Measurements from ENCODE around the gene SFXN5.

The SFXN5 gene

GRCh38 chr2:72993147-72993932 is 78.2 kb downstream of the SFXN5 start:
- H3K4me1 ChIP-seq (ENCODE audit: control insufficient read depth, insufficient read depth, low read length): peaks cover 11% of the 10 kb centered on the region
- H3K4me3 ChIP-seq (ENCODE audit: insufficient read depth, low read depth, low read length): no peak overlapping the region
- H3K36me3 ChIP-seq (ENCODE audit: control insufficient read depth, insufficient read depth, low read length): no peaks in the 10 kb centered on the region
- no peaks in the 10 kb centered on the region for H3K9me3 ChIP-seq (ENCODE audit: control insufficient read depth, low read length)
- H3K27me3 ChIP-seq (ENCODE audit: control insufficient read depth, insufficient read depth, low read length, poor library complexity, severe bottlenecking): no peaks in the 10 kb centered on the region
- 56 to 63% methylated on average over 5 of the region's 5 CpGs for WGBS, 2 experiments
- no peak overlapping the region for H3K27ac ChIP-seq (ENCODE audit: insufficient read depth, low read depth, low read length, poor library complexity, severe bottlenecking)

- Histone ChIP-seq H3K4me1 (ENCODE audit: control insufficient read depth, insufficient read depth, low read length) (peaks cover 11% of the 10 kb centered on the region), H3K36me3 (ENCODE audit: control insufficient read depth, insufficient read depth, low read length) (no peaks in the 10 kb centered on the region), H3K27ac (ENCODE audit: insufficient read depth, low read depth, low read length, poor library complexity, severe bottlenecking) (no peak overlapping the region), H3K27me3 (ENCODE audit: control insufficient read depth, insufficient read depth, low read length, poor library complexity, severe bottlenecking) (no peaks in the 10 kb centered on the region), H3K4me3 (ENCODE audit: insufficient read depth, low read depth, low read length) (no peak overlapping the region), H3K9me3 (ENCODE audit: control insufficient read depth, low read length) (no peaks in the 10 kb centered on the region)
- WGBS, 2 experiments: 93 to 94% methylated on average over 8 of the region's 8 CpGs
Measured at GRCh38 chr2:72992734-72993102, 78.8 kb downstream of the SFXN5 start.

GRCh38 chr2:72991980-72992733 is 79.4 kb downstream of the SFXN5 start:
- Histone ChIP-seq H3K27ac (ENCODE audit: insufficient read depth, low read depth, low read length, poor library complexity, severe bottlenecking) (no peak overlapping the region), H3K36me3 (ENCODE audit: control insufficient read depth, insufficient read depth, low read length) (no peaks in the 10 kb centered on the region), H3K4me3 (ENCODE audit: insufficient read depth, low read depth, low read length) (no peak overlapping the region), H3K27me3 (ENCODE audit: control insufficient read depth, insufficient read depth, low read length, poor library complexity, severe bottlenecking) (no peaks in the 10 kb centered on the region), H3K9me3 (ENCODE audit: control insufficient read depth, low read length) (no peaks in the 10 kb centered on the region), H3K4me1 (ENCODE audit: control insufficient read depth, insufficient read depth, low read length) (peaks cover 11% of the 10 kb centered on the region)
- 89 to 92% methylated on average over 11 of the region's 11 CpGs for WGBS, 2 experiments

- Histone ChIP-seq H3K27ac (ENCODE audit: insufficient read depth, low read depth, low read length, poor library complexity, severe bottlenecking) (no peak overlapping the region), H3K27me3 (ENCODE audit: control insufficient read depth, insufficient read depth, low read length, poor library complexity, severe bottlenecking) (no peaks in the 10 kb centered on the region), H3K4me1 (ENCODE audit: control insufficient read depth, insufficient read depth, low read length) (peaks cover 11% of the 10 kb centered on the region), H3K36me3 (ENCODE audit: control insufficient read depth, insufficient read depth, low read length) (no peaks in the 10 kb centered on the region), H3K4me3 (ENCODE audit: insufficient read depth, low read depth, low read length) (no peak overlapping the region), H3K9me3 (ENCODE audit: control insufficient read depth, low read length) (no peaks in the 10 kb centered on the region)
- WGBS, 2 experiments: 93 to 94% methylated on average over 6 of the region's 6 CpGs
Measured at GRCh38 chr2:72991439-72991725, 80.1 kb downstream of the SFXN5 start.

GRCh38 chr2:72990695-72991438 is 80.6 kb downstream of the SFXN5 start:
- WGBS, 2 experiments: 77 to 78% methylated on average over 13 of the region's 13 CpGs
- no peaks in the 10 kb centered on the region for H3K36me3 ChIP-seq (ENCODE audit: control insufficient read depth, insufficient read depth, low read length)

GRCh38 chr2:72989770-72990556 is 81.5 kb downstream of the SFXN5 start:
- Histone ChIP-seq H3K4me3 (ENCODE audit: insufficient read depth, low read depth, low read length) (no peak overlapping the region), H3K9me3 (ENCODE audit: control insufficient read depth, low read length) (no peaks in the 10 kb centered on the region), H3K4me1 (ENCODE audit: control insufficient read depth, insufficient read depth, low read length) (no peaks in the 10 kb centered on the region), H3K27ac (ENCODE audit: insufficient read depth, low read depth, low read length, poor library complexity, severe bottlenecking) (no peak overlapping the region), H3K36me3 (ENCODE audit: control insufficient read depth, insufficient read depth, low read length) (no peaks in the 10 kb centered on the region), H3K27me3 (ENCODE audit: control insufficient read depth, insufficient read depth, low read length, poor library complexity, severe bottlenecking) (no peaks in the 10 kb centered on the region)
- 90 to 92% methylated on average over 26 of the region's 26 CpGs for WGBS, 2 experiments

More at GRCh38 chr2:72990695-72991438, 80.6 kb downstream of the SFXN5 start:
- H3K4me3 ChIP-seq (ENCODE audit: insufficient read depth, low read depth, low read length): no peak overlapping the region
- H3K27me3 ChIP-seq (ENCODE audit: control insufficient read depth, insufficient read depth, low read length, poor library complexity, severe bottlenecking): no peaks in the 10 kb centered on the region
- H3K27ac ChIP-seq (ENCODE audit: insufficient read depth, low read depth, low read length, poor library complexity, severe bottlenecking): no peak overlapping the region
- H3K9me3 ChIP-seq (ENCODE audit: control insufficient read depth, low read length): no peaks in the 10 kb centered on the region
- H3K4me1 ChIP-seq (ENCODE audit: control insufficient read depth, insufficient read depth, low read length): peaks cover 9% of the 10 kb centered on the region

- H3K27ac ChIP-seq (ENCODE audit: insufficient read depth, low read depth, low read length, poor library complexity, severe bottlenecking): no peak overlapping the region
- H3K27me3 ChIP-seq (ENCODE audit: control insufficient read depth, insufficient read depth, low read length, poor library complexity, severe bottlenecking): no peaks in the 10 kb centered on the region
- H3K36me3 ChIP-seq (ENCODE audit: control insufficient read depth, insufficient read depth, low read length): no peaks in the 10 kb centered on the region
- 93 to 95% methylated on average over 9 of the region's 9 CpGs for WGBS, 2 experiments
- H3K4me3 ChIP-seq (ENCODE audit: insufficient read depth, low read depth, low read length): no peak overlapping the region
- no peaks in the 10 kb centered on the region for H3K9me3 ChIP-seq (ENCODE audit: control insufficient read depth, low read length)
- no peaks in the 10 kb centered on the region for H3K4me1 ChIP-seq (ENCODE audit: control insufficient read depth, insufficient read depth, low read length)
Measured at GRCh38 chr2:72988726-72989273, 82.7 kb downstream of the SFXN5 start.

GRCh38 chr2:72988041-72988440 is 83.5 kb downstream of the SFXN5 start:
- no peaks in the 10 kb centered on the region for H3K27me3 ChIP-seq (ENCODE audit: control insufficient read depth, insufficient read depth, low read length, poor library complexity, severe bottlenecking)
- H3K27ac ChIP-seq (ENCODE audit: insufficient read depth, low read depth, low read length, poor library complexity, severe bottlenecking): no peak overlapping the region
- no peak overlapping the region for H3K4me3 ChIP-seq (ENCODE audit: insufficient read depth, low read depth, low read length)
- WGBS, 2 experiments: 92 to 95% methylated on average over 3 of the region's 3 CpGs
- no peaks in the 10 kb centered on the region for H3K9me3 ChIP-seq (ENCODE audit: control insufficient read depth, low read length)
- no peaks in the 10 kb centered on the region for H3K4me1 ChIP-seq (ENCODE audit: control insufficient read depth, insufficient read depth, low read length)
- H3K36me3 ChIP-seq (ENCODE audit: control insufficient read depth, insufficient read depth, low read length): no peaks in the 10 kb centered on the region

- 92 to 93% methylated on average over 12 of the region's 12 CpGs for WGBS, 2 experiments
- Histone ChIP-seq H3K27me3 (ENCODE audit: control insufficient read depth, insufficient read depth, low read length, poor library complexity, severe bottlenecking) (no peaks in the 10 kb centered on the region), H3K4me3 (ENCODE audit: insufficient read depth, low read depth, low read length) (no peak overlapping the region), H3K36me3 (ENCODE audit: control insufficient read depth, insufficient read depth, low read length) (no peaks in the 10 kb centered on the region), H3K27ac (ENCODE audit: insufficient read depth, low read depth, low read length, poor library complexity, severe bottlenecking) (no peak overlapping the region), H3K4me1 (ENCODE audit: control insufficient read depth, insufficient read depth, low read length) (no peaks in the 10 kb centered on the region), H3K9me3 (ENCODE audit: control insufficient read depth, low read length) (no peaks in the 10 kb centered on the region)
Measured at GRCh38 chr2:72985891-72986683, 85.4 kb downstream of the SFXN5 start.
